Nephron (organoid): ENCODE data around the gene DDX31.

Source experiments
- H3K27ac Mint-ChIP-seq, 3 experiments: 2 replicates each; pipeline ENCODE4 v1.8.0; 2020; ENCODE audit warnings: mixed read lengths in 3 of 3, mild to moderate bottlenecking in 2 of 3, moderate library complexity in 1 of 3
- H3K27me3 Mint-ChIP-seq: 2 replicates; pipeline ENCODE4 v1.8.0; 2021; ENCODE audit warnings: low read depth, mild to moderate bottlenecking, moderate library complexity, mixed read lengths
- H3K36me3 Mint-ChIP-seq: 2 replicates; pipeline ENCODE4 v1.8.0; 2020; ENCODE audit warnings: low read depth, mixed read lengths
- H3K4me1 Mint-ChIP-seq: 2 replicates; pipeline ENCODE4 v1.8.0; 2020; ENCODE audit warnings: mixed read lengths
- H3K4me3 Mint-ChIP-seq, 3 experiments: 2 replicates each; pipeline ENCODE4 v1.8.0; 2020; ENCODE audit warnings: mild to moderate bottlenecking in 3 of 3, mixed read lengths in 3 of 3, moderate library complexity in 2 of 3
- H3K9me3 Mint-ChIP-seq: 2 replicates; pipeline ENCODE4 v1.8.0; 2020; ENCODE audit warnings: mixed read lengths
- TF ChIP-seq, protein P1 (sequence below), 3 experiments: fragments of 200-600 bp; sonication (generic); IDR thresholded peaks; one replicate each; pipeline ENCODE4 v1.5.0; 2021; ENCODE audit warnings: antibody characterized with exemption in 3 of 3; ENCODE audit not compliant: unreplicated experiment in 3 of 3

DDX31 gene

DNA sequence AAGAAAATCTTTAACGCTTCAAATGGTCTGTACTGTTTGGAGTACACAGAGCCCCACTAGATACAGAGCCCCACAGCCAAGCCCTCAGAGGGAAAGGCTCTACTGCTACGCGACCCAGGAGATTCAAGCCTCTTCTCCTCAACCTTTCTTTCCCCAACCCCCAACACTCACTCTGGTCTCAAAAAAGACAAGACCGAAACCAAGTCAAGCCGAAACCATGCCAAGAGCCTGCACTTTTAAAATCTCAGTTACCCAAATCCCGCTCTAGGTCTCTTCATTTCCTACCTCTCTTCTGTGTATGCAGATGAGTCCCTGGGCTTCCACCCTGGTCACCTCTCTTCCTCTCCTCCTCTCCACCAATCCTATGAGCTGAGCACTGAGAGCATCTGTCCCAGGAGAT lies 55.5 kb downstream of the DDX31 start:
- Mint-ChIP-seq H3K27ac (no peak overlapping the region), H3K27me3 (peaks cover 4% of the 10 kb centered on the region), H3K36me3 (peaks cover 74% of the 10 kb centered on the region), H3K4me1 (no peaks in the 10 kb centered on the region), H3K9me3 (no peaks in the 10 kb centered on the region), H3K4me3 (no peak overlapping the region)
- TF ChIP-seq, protein P1, sequence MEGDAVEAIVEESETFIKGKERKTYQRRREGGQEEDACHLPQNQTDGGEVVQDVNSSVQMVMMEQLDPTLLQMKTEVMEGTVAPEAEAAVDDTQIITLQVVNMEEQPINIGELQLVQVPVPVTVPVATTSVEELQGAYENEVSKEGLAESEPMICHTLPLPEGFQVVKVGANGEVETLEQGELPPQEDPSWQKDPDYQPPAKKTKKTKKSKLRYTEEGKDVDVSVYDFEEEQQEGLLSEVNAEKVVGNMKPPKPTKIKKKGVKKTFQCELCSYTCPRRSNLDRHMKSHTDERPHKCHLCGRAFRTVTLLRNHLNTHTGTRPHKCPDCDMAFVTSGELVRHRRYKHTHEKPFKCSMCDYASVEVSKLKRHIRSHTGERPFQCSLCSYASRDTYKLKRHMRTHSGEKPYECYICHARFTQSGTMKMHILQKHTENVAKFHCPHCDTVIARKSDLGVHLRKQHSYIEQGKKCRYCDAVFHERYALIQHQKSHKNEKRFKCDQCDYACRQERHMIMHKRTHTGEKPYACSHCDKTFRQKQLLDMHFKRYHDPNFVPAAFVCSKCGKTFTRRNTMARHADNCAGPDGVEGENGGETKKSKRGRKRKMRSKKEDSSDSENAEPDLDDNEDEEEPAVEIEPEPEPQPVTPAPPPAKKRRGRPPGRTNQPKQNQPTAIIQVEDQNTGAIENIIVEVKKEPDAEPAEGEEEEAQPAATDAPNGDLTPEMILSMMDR (IDR thresholded peaks at IDR 0.05; ENCODE audit: unreplicated experiment in 3 of 3), result no peak

DNA sequence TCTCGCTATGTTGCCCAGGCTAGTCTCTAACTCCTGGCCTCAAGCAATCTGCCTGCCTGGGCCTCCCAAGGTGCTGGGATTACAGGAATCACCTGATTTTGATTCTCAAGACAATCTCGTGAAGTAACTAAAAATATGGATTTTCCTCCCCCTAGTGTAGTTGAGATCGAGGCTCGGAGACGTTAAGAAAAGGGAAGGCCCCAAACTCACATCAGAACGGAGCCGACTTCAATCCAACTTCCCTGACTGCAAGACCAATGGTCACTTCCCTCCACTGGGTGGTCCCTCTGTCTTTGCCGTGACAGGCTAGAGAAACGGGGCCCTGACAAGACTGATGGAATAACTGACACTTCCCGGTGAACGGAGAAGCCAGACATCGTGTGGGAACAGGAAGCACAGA lies 59.1 kb downstream of the DDX31 start:
- Mint-ChIP-seq H3K27ac (no peak overlapping the region), H3K36me3 (peaks cover 60% of the 10 kb centered on the region)

DNA sequence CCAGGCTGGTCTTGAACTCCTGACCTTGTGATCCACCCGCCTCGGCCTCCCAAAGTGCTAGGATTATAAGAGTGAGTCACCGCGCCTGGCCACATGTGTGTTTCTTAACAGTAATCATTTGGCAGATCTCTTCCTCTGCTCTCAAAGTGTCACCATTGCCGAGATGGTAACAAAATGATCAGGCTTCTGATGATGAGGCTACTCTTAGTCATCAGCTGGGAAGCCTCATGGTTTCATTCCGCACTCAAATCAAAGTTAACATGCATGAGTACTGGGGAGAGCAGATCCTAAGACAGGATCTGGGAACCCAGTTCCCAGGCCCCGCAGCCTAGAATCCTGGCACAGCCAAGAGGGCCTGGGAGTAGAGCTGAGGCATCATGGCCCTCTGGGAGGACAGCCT lies 60.0 kb downstream of the DDX31 start:
- TF ChIP-seq, protein P1 (IDR thresholded peaks at IDR 0.05; ENCODE audit: unreplicated experiment in 3 of 3), result no peak
- no peaks in the 10 kb centered on the region for H3K9me3 Mint-ChIP-seq
- H3K27me3 Mint-ChIP-seq, result no peaks in the 10 kb centered on the region
- no peak overlapping the region for H3K27ac Mint-ChIP-seq
- H3K4me1 Mint-ChIP-seq, result no peaks in the 10 kb centered on the region
- H3K36me3 Mint-ChIP-seq, result peaks cover 57% of the 10 kb centered on the region
- H3K4me3 Mint-ChIP-seq, result no peak overlapping the region

More for the DNA sequence above, 59.1 kb downstream of the DDX31 start:
- TF ChIP-seq, protein P1 (IDR thresholded peaks at IDR 0.05; ENCODE audit: unreplicated experiment in 3 of 3), result no peak
- Mint-ChIP-seq H3K4me1 (no peaks in the 10 kb centered on the region), H3K4me3 (no peak overlapping the region), H3K9me3 (no peaks in the 10 kb centered on the region), H3K27me3 (no peaks in the 10 kb centered on the region)

GRCh38 chr9:132609184-132609583 lies 60.6 kb downstream of the DDX31 start:
- Mint-ChIP-seq H3K9me3 (no peaks in the 10 kb centered on the region), H3K4me3 (no peak overlapping the region), H3K36me3 (peaks cover 57% of the 10 kb centered on the region), H3K4me1 (no peaks in the 10 kb centered on the region), H3K27ac (no peak overlapping the region), H3K27me3 (no peaks in the 10 kb centered on the region)
- TF ChIP-seq, protein P1 (IDR thresholded peaks at IDR 0.05; ENCODE audit: unreplicated experiment in 3 of 3), result no peak

- no peaks in the 10 kb centered on the region for H3K27me3 Mint-ChIP-seq
- no peak overlapping the region for H3K4me3 Mint-ChIP-seq
- H3K4me1 Mint-ChIP-seq, result peaks cover 5% of the 10 kb centered on the region
- TF ChIP-seq, protein P1 (IDR thresholded peaks at IDR 0.05; ENCODE audit: unreplicated experiment in 3 of 3), result no peak
- H3K36me3 Mint-ChIP-seq, result peaks cover 44% of the 10 kb centered on the region
- no peaks in the 10 kb centered on the region for H3K9me3 Mint-ChIP-seq
- H3K27ac Mint-ChIP-seq, result no peak overlapping the region
These were observed 63.7 kb downstream of the DDX31 start for GRCh38 chr9:132606066-132606465.

- no peaks in the 10 kb centered on the region for H3K9me3 Mint-ChIP-seq
- no peaks in the 10 kb centered on the region for H3K27me3 Mint-ChIP-seq
- H3K36me3 Mint-ChIP-seq, result peaks cover 44% of the 10 kb centered on the region
- H3K4me3 Mint-ChIP-seq, result no peak overlapping the region
- H3K4me1 Mint-ChIP-seq, result peaks cover 5% of the 10 kb centered on the region
- TF ChIP-seq, protein P1 (IDR thresholded peaks at IDR 0.05; ENCODE audit: unreplicated experiment in 3 of 3), result no peak
- no peak overlapping the region for H3K27ac Mint-ChIP-seq
These were observed 64.4 kb downstream of the DDX31 start for GRCh38 chr9:132605387-132605786.
